GM12878 (cell line): ENCODE results near the gene LRRN4CL. TPM values are rescaled to one million over a fixed set of nuclear protein-coding genes. Genes with fewer than 3 reads are reported as not detected.
A peak's percentile ranks its signal among the peaks of the same experiment; 100 is the strongest.

Source experiments
- ATAC-seq: fragments of 200-7000 bp; cut with Tn5 transposase; 3 replicates; pipeline ENCODE4 v1.9.1; 2020; ENCODE audit warnings: mild to moderate bottlenecking, moderate library complexity
- BruUV-seq: library from RNA; stranded (reverse); fragments of 400-500 nt; replicated peaks from 2 replicates; lab custom pipeline; 2021; lab: Mats Ljungman, UMichigan
- CTCF ChIA-PET: fragments of 300-600 bp; sonication (Branson Sonifier 250); formaldehyde crosslinking; extraction: SDS; loops from one replicate; lab custom pipeline; 2021; ENCODE audit warnings: inconsistent platforms; lab: Yijun Ruan, JAX
- POLR2A ChIA-PET: fragments of 350-600 bp; formaldehyde crosslinking; extraction: SDS; loops from one replicate; lab custom pipeline; 2021; ENCODE audit warnings: inconsistent platforms; lab: Charles Lee
- RAD21 ChIA-PET: fragments of 300-600 bp; sonication (Branson Sonifier 250); formaldehyde crosslinking; loops from one replicate; lab custom pipeline; 2023; ENCODE audit warnings: antibody characterized with exemption; ENCODE audit not compliant: unreplicated experiment; lab: Charles Lee
- SMC1A ChIA-PET: fragments of 300-600 bp; sonication (Branson Sonifier 250); formaldehyde crosslinking; loops from one replicate; lab custom pipeline; 2023; ENCODE audit not compliant: unreplicated experiment, uncharacterized antibody; lab: Charles Lee
- DNase-seq: peaks from one replicate; pipeline ENCODE4 v3.0.0-alpha.2; 2011; ENCODE audit warnings: low read depth, low spot score
- FAIRE-seq: peaks from 3 replicates; lab custom pipeline; 2011; peaks lifted over from hg19 to GRCh38; lab: Jason Lieb, UNC
- H2AFZ ChIP-seq: 2 replicates; pipeline ENCODE4 v1.6.0; 2011; ENCODE audit warnings: low read depth, low read length, control low read depth; ENCODE audit not compliant: control insufficient read depth
- H3K27ac ChIP-seq: 2 replicates; pipeline ENCODE4 v1.5.1; 2011; ENCODE audit warnings: control low read depth; ENCODE audit not compliant: control insufficient read depth, insufficient read depth
- H3K27me3 ChIP-seq, 2 experiments: replicated peaks in 1 of 2; 2 replicates each; pipeline versions ENCODE4 v1.6.0 to v1.6.1; 2011; ENCODE audit warnings: low read length in 1 of 2; ENCODE audit not compliant: control insufficient read depth in 2 of 2, insufficient read depth in 2 of 2
- H3K36me3 ChIP-seq, 2 experiments: 2 replicates each; pipeline ENCODE4 v1.5.1; 2011; ENCODE audit warnings: low read length in 1 of 2; ENCODE audit not compliant: control insufficient read depth in 2 of 2, insufficient read depth in 2 of 2
- H3K4me1 ChIP-seq: 2 replicates; pipeline ENCODE4 v1.6.1; 2011; ENCODE audit warnings: mild to moderate bottlenecking, low read length, moderate library complexity, mixed read lengths; ENCODE audit not compliant: control insufficient read depth, insufficient read depth
- H3K4me2 ChIP-seq: 2 replicates; pipeline ENCODE4 v1.6.0; 2011; ENCODE audit warnings: control low read depth; ENCODE audit not compliant: control insufficient read depth, insufficient read depth
- H3K4me3 ChIP-seq: fragments of 200-600 bp; sonication (generic); 2 replicates; pipeline ENCODE4 v1.5.1; 2016
- H3K79me2 ChIP-seq: 2 replicates; pipeline ENCODE4 v1.6.0; 2011; ENCODE audit warnings: low read length; ENCODE audit not compliant: control insufficient read depth, insufficient read depth
- H3K9ac ChIP-seq: 2 replicates; pipeline ENCODE4 v1.8.0; 2011; ENCODE audit warnings: low read length, control low read depth, mixed read lengths; ENCODE audit not compliant: control insufficient read depth, insufficient read depth
- H3K9me3 ChIP-seq: replicated peaks from 3 replicates; pipeline ENCODE4 v1.5.1; 2011; ENCODE audit warnings: mild to moderate bottlenecking, low read length; ENCODE audit not compliant: control insufficient read depth, insufficient read depth
- H4K20me1 ChIP-seq: 2 replicates; pipeline ENCODE4 v1.6.0; 2011; ENCODE audit not compliant: control insufficient read depth, insufficient read depth
- BHLHE40 ChIP-seq, 2 experiments: fragments of 450-650 bp in 1 of 2; IDR thresholded peaks; 2 replicates each; pipeline ENCODE4 v1.6.1; 2011 to 2017; ENCODE audit warnings: low read depth in 2 of 2, borderline replicate concordance in 1 of 2, improper control_type of control experiment in 1 of 2, low read length in 1 of 2, mild to moderate bottlenecking in 1 of 2
- ETV6 ChIP-seq, 2 experiments: fragments of 450-650 bp in 1 of 2; IDR thresholded peaks in 1 of 2; conservative IDR thresholded peaks in 1 of 2; 2 replicates each; pipeline ENCODE4 v1.6.1; 2014; ENCODE audit warnings: antibody characterized with exemption in 1 of 2, borderline replicate concordance in 1 of 2, low read depth in 1 of 2, mild to moderate bottlenecking in 1 of 2, moderate library complexity in 1 of 2
- HDGF ChIP-seq: fragments of 450-650 bp; IDR thresholded peaks from 2 replicates; pipeline ENCODE4 v1.6.1; 2016; ENCODE audit warnings: antibody characterized with exemption
- KAT2A ChIP-seq: conservative IDR thresholded peaks from 2 replicates; pipeline ENCODE4 v1.6.1; 2011; ENCODE audit warnings: low read depth, low read length; ENCODE audit not compliant: control insufficient read depth
- LARP7 ChIP-seq: fragments of 450-650 bp; IDR thresholded peaks from 2 replicates; pipeline ENCODE4 v1.6.1; 2017; ENCODE audit warnings: mild to moderate bottlenecking
- NFIC ChIP-seq: IDR thresholded peaks from 2 replicates; pipeline ENCODE4 v1.6.1; 2012; ENCODE audit warnings: low read depth, mild to moderate bottlenecking, inconsistent platforms, low read length, moderate library complexity
- POLR2A ChIP-seq: IDR thresholded peaks from 2 replicates; pipeline ENCODE4 v1.6.1; 2011; ENCODE audit warnings: low read depth, mild to moderate bottlenecking, low read length
- RB1 ChIP-seq: fragments of 450-650 bp; formaldehyde crosslinking; IDR thresholded peaks from 2 replicates; pipeline ENCODE4 v1.6.1; 2017; ENCODE audit warnings: mild to moderate bottlenecking, borderline replicate concordance
- RELB ChIP-seq: fragments of 450-650 bp; IDR thresholded peaks from 2 replicates; pipeline ENCODE4 v1.6.1; 2017; ENCODE audit warnings: low read depth, mild to moderate bottlenecking, moderate library complexity
- RUNX3 ChIP-seq: IDR thresholded peaks from 2 replicates; pipeline ENCODE4 v1.6.1; 2012; ENCODE audit warnings: low read length, inconsistent platforms
- SMC3 ChIP-seq: IDR thresholded peaks from 2 replicates; pipeline ENCODE4 v1.6.1; 2011; ENCODE audit warnings: low read length, improper control_type of control experiment, borderline replicate concordance
- TCF7 ChIP-seq: IDR thresholded peaks from 2 replicates; pipeline ENCODE4 v1.6.1; 2014; ENCODE audit warnings: antibody characterized with exemption, borderline replicate concordance
- WGBS: methylation state at CpG from one replicate; pipeline ENCODE4 v1.1.6; 2016; ENCODE audit warnings: low lambda C conversion rate; ENCODE audit not compliant: insufficient replicate concordance, insufficient coverage; ENCODE audit errors: missing lambda C conversion rate; 5-methylcytosine and 5-hydroxymethylcytosine counted together
- in situ Hi-C: fragments of 300-500 bp; cut with MboI; formaldehyde crosslinking; loops from 9 replicates; pipeline ENCODE4 v1.14.3; 2018; ENCODE audit warnings: mixed read lengths
- intact Hi-C: fragments of 100-400 bp; cut with micrococcal nuclease; formaldehyde crosslinking; loops from one replicate; pipeline ENCODE4 v1.14.2; 2022; ENCODE audit not compliant: unreplicated experiment
- polyA plus RNA-seq, 11 experiments: library from polyadenylated mRNA; depleted of rRNA in 4 of 11; unstranded in 6 of 11; stranded (reverse) in 5 of 11; fragments of >200 nt; fragmentation: Nextera tagmentation in 4 of 11; fragmentation: Illumina TruSeq in 1 of 11; extraction: Ambion mirVana in 4 of 11; extraction: Trizol in 1 of 11; gene quantifications; 1 replicate in 1 of 11; 2 replicates in 10 of 11; pipeline versions ENCODE4 v1.2.1 to v1.2.3, GENCODE V29; 2011 to 2016; ENCODE audit warnings: inconsistent platforms in 2 of 11, missing spikeins in 2 of 11, low read depth in 1 of 11
- total RNA-seq, 4 experiments: library from RNA; depleted of rRNA in 3 of 4; stranded (reverse); fragments of >200 nt in 3 of 4; fragmentation: Illumina TruSeq in 1 of 4; extraction: Trizol in 1 of 4; gene quantifications; 2 replicates each; pipeline versions ENCODE4 v1.2.1 to v1.2.3, GENCODE V29; 2013 to 2021
- TF ChIP-seq, protein P1 (sequence below): IDR thresholded peaks from 2 replicates; pipeline ENCODE4 v1.6.1; 2012; ENCODE audit warnings: mild to moderate bottlenecking, low read depth, low read length
- TF ChIP-seq, protein P2 (sequence below): IDR thresholded peaks from 2 replicates; pipeline ENCODE4 v1.6.1; 2011; ENCODE audit warnings: mild to moderate bottlenecking, low read depth, low read length, moderate library complexity; ENCODE audit not compliant: insufficient replicate concordance

Gene LRRN4CL
- total and polyA plus RNA-seq, 10 of the 15 experiments (the other 5 are each of a cell fraction or from before 2014, with no cell fraction given) = 0.01 to 0.06 TPM; not detected in 8

GRCh38 chr11:62665075-62665598 lies 24.2 kb downstream of the LRRN4CL start, which contains the start of the genes C11orf98 and CSKMT (continued):
- TF ChIP-seq ETV6 (conservative IDR thresholded peaks at IDR 0.05 in 1 of 2, IDR thresholded peaks at IDR 0.05 in 1 of 2; ENCODE audit: borderline replicate concordance in 1 of 2, low read depth in 1 of 2) = peak in 1 of 2 experiments; percentile 17; a peak in 1 of 4 replicates
- TF ChIP-seq, protein P1, sequence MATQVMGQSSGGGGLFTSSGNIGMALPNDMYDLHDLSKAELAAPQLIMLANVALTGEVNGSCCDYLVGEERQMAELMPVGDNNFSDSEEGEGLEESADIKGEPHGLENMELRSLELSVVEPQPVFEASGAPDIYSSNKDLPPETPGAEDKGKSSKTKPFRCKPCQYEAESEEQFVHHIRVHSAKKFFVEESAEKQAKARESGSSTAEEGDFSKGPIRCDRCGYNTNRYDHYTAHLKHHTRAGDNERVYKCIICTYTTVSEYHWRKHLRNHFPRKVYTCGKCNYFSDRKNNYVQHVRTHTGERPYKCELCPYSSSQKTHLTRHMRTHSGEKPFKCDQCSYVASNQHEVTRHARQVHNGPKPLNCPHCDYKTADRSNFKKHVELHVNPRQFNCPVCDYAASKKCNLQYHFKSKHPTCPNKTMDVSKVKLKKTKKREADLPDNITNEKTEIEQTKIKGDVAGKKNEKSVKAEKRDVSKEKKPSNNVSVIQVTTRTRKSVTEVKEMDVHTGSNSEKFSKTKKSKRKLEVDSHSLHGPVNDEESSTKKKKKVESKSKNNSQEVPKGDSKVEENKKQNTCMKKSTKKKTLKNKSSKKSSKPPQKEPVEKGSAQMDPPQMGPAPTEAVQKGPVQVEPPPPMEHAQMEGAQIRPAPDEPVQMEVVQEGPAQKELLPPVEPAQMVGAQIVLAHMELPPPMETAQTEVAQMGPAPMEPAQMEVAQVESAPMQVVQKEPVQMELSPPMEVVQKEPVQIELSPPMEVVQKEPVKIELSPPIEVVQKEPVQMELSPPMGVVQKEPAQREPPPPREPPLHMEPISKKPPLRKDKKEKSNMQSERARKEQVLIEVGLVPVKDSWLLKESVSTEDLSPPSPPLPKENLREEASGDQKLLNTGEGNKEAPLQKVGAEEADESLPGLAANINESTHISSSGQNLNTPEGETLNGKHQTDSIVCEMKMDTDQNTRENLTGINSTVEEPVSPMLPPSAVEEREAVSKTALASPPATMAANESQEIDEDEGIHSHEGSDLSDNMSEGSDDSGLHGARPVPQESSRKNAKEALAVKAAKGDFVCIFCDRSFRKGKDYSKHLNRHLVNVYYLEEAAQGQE = peak; percentile 49; the same call in 1 of the 2 replicates
- TF ChIP-seq HDGF = no peak
- no peak for TF ChIP-seq KAT2A
- TF ChIP-seq, all 136 proteins: peak for 62

GRCh38 chr11:62664405-62665074 lies 24.8 kb downstream of the LRRN4CL start:
- Histone ChIP-seq H3K79me2 (peaks cover 46% of the 10 kb centered on the region), H3K4me3 (peak overlapping the region; percentile 95), H4K20me1 (no peaks in the 10 kb centered on the region), H3K36me3 (peaks cover 5 to 12% of the 10 kb centered on the region in 2 experiments), H3K4me1 (peaks cover 7% of the 10 kb centered on the region), H3K27ac (peak overlapping the region; percentile 95), H3K27me3 (no peaks in the 10 kb centered on the region), H3K9me3 (no peaks in the 10 kb centered on the region), H2AFZ (peak overlapping the region; percentile 91), H3K9ac (peak overlapping the region; percentile 96), H3K4me2 (peak overlapping the region; percentile 71)
- ChIA-PET CTCF (interaction anchor here (0.6 to 2.1 kb wide), 19 partner anchors 9 to 773 kb away, joined by 3 to 11 read pairs (median 4); partner anchors contain the start of genes B3GAT3, GANAB, HNRNPUL2 and INTS5), RAD21 (interaction anchor here (0.8 to 2.7 kb wide), 31 partner anchors 9 to 240 kb away, joined by 3 to 26 read pairs (median 5); partner anchors contain the start of genes B3GAT3, EEF1G, GANAB and HNRNPUL2), SMC1A (interaction anchor here (0.6 to 3.4 kb wide), 25 partner anchors 8 to 197 kb away, joined by 3 to 41 read pairs (median 4); partner anchors contain the start of genes B3GAT3, GANAB, HNRNPUL2 and INTS5), POLR2A (interaction anchor here (0.6 to 16.2 kb wide), 35 partner anchors 13 to 541 kb away, joined by 3 to 295 read pairs (median 5); partner anchors contain the start of genes B3GAT3, EEF1G, GANAB and HNRNPUL2)
- under 1% methylated on average over 36 of the region's 36 CpGs for WGBS
- TSS peak; percentile 77 for BruUV-seq
- peak; percentile 54 for FAIRE-seq
- DNase-seq = no peak
- intact Hi-C loops (loop anchor here (1.0 kb wide), 1 partner anchor 11 kb away; the partner anchor contains the start of gene INTS5), in situ Hi-C loops (no loop called here)
- ATAC-seq = peak; percentile 67
- TF ChIP-seq POLR2A (no peak), LARP7 (0 out of 2 replicates have a peak, but pooled peaks have one; percentile 49), RB1 (no peak), RUNX3 (no peak), BHLHE40 (IDR thresholded peaks at IDR 0.05; ENCODE audit: borderline replicate concordance in 1 of 2, low read depth in 2 of 2, low read length in 1 of 2) (no peak), RELB (peak; percentile 69), SMC3 (no peak), TCF7 (no peak), NFIC (no peak)
- TF ChIP-seq, protein P2, sequence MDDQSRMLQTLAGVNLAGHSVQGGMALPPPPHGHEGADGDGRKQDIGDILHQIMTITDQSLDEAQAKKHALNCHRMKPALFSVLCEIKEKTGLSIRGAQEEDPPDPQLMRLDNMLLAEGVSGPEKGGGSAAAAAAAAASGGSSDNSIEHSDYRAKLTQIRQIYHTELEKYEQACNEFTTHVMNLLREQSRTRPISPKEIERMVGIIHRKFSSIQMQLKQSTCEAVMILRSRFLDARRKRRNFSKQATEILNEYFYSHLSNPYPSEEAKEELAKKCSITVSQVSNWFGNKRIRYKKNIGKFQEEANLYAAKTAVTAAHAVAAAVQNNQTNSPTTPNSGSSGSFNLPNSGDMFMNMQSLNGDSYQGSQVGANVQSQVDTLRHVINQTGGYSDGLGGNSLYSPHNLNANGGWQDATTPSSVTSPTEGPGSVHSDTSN = no peak
